GM21717 (cell line): ENCODE measurements around the gene LYPD6B.
"Not testable (repeated sequence)": the region's sequence is repeated elsewhere in the genome, so short reads cannot be mapped to it uniquely, and the experiment has no call there.

Experiments
- ATAC-seq: cut with Tn5 transposase; IDR thresholded peaks from one replicate; pipeline ENCODE4 v1.9.1; 2021; ENCODE audit warnings: mild to moderate bottlenecking, moderate library complexity; ENCODE audit not compliant: unreplicated experiment

The LYPD6B gene

GRCh38 chr2:149188291-149188690 is 149.8 kb downstream of the LYPD6B start:
- ATAC-seq: no peak

GRCh38 chr2:149189769-149190168 is 151.3 kb downstream of the LYPD6B start:
- no peak for ATAC-seq

- ATAC-seq: no peak
These were observed 153.4 kb downstream of the LYPD6B start for GRCh38 chr2:149191915-149192314.

- ATAC-seq: no peak
These were observed 153.9 kb downstream of the LYPD6B start for GRCh38 chr2:149192427-149192826.

GRCh38 chr2:149200109-149200520 is 161.6 kb downstream of the LYPD6B start:
- ATAC-seq: no peak

GRCh38 chr2:149204686-149205085 is 166.2 kb downstream of the LYPD6B start:
- ATAC-seq: no peak

GRCh38 chr2:149205143-149205542 is 166.6 kb downstream of the LYPD6B start:
- no peak for ATAC-seq

GRCh38 chr2:149213764-149214493 is 175.4 kb downstream of the LYPD6B start:
- no peak for ATAC-seq

GRCh38 chr2:149218497-149218896 is 180.0 kb downstream of the LYPD6B start:
- peak; percentile 55 for ATAC-seq

- ATAC-seq: no peak
These were observed 181.4 kb downstream of the LYPD6B start for GRCh38 chr2:149219856-149220255.

GRCh38 chr2:149221002-149221401 is 182.5 kb downstream of the LYPD6B start:
- ATAC-seq: no peak

GRCh38 chr2:149221898-149222297 is 183.4 kb downstream of the LYPD6B start:
- no peak for ATAC-seq

GRCh38 chr2:149223472-149224095 is 185.1 kb downstream of the LYPD6B start:
- no peak for ATAC-seq

- ATAC-seq: no peak
These were observed 186.0 kb downstream of the LYPD6B start for GRCh38 chr2:149224543-149224942.

- ATAC-seq: no peak
These were observed 186.9 kb downstream of the LYPD6B start for GRCh38 chr2:149225446-149225845.

- ATAC-seq: no peak
These were observed 188.3 kb downstream of the LYPD6B start for GRCh38 chr2:149226790-149227189.

GRCh38 chr2:149235816-149236375 is 197.4 kb downstream of the LYPD6B start:
- no peak for ATAC-seq

- no peak for ATAC-seq
These were observed 197.9 kb downstream of the LYPD6B start for GRCh38 chr2:149236410-149236809.

- no peak for ATAC-seq
These were observed 207.7 kb downstream of the LYPD6B start for GRCh38 chr2:149246186-149246585.

GRCh38 chr2:149251436-149251835 is 212.9 kb downstream of the LYPD6B start:
- not testable (repeated sequence) for ATAC-seq

GRCh38 chr2:149256877-149257276 is 218.4 kb downstream of the LYPD6B start:
- not testable (repeated sequence) for ATAC-seq

- no peak for ATAC-seq
These were observed 220.0 kb downstream of the LYPD6B start for GRCh38 chr2:149258531-149258930.
